KMS-11 (cell line): ENCODE measurements around the gene SYNJ1.

Experiments used
- H2AFZ ChIP-seq: fragments of 200-600 bp; sonication (generic); 2 replicates; pipeline ENCODE4 v1.6.1; 2016; ENCODE audit warnings: antibody characterized with exemption, mixed run types, low read depth
- H3K27ac ChIP-seq: fragments of 200-600 bp; sonication (generic); 2 replicates; pipeline ENCODE4 v1.6.1; 2016; ENCODE audit warnings: mild to moderate bottlenecking, mixed run types
- H3K27me3 ChIP-seq: fragments of 200-600 bp; sonication (generic); 2 replicates; pipeline ENCODE4 v1.6.1; 2017; ENCODE audit warnings: mild to moderate bottlenecking, low read depth, mixed run types, moderate library complexity; ENCODE audit not compliant: insufficient read depth
- H3K36me3 ChIP-seq: fragments of 200-600 bp; sonication (generic); 2 replicates; pipeline ENCODE4 v1.6.1; 2017; ENCODE audit warnings: mild to moderate bottlenecking, mixed run types; ENCODE audit not compliant: insufficient read depth
- H3K4me1 ChIP-seq: fragments of 200-600 bp; sonication (generic); 2 replicates; pipeline ENCODE4 v1.6.1; 2016; ENCODE audit warnings: mild to moderate bottlenecking, low read depth, mixed run types; ENCODE audit not compliant: poor library complexity, severe bottlenecking
- H3K4me2 ChIP-seq: fragments of 200-600 bp; sonication (generic); 2 replicates; pipeline ENCODE4 v1.7.0; 2016; ENCODE audit warnings: mild to moderate bottlenecking, mixed run types
- H3K4me3 ChIP-seq: fragments of 200-600 bp; sonication (generic); IDR thresholded peaks from 2 replicates; pipeline ENCODE4 v1.6.1; 2017; ENCODE audit warnings: low read depth, low read length, mixed read lengths; ENCODE audit not compliant: insufficient read depth
- H3K79me2 ChIP-seq: fragments of 200-600 bp; sonication (generic); 2 replicates; pipeline ENCODE4 v1.6.1; 2016; ENCODE audit warnings: low read depth, mixed run types; ENCODE audit not compliant: insufficient read depth
- H3K9ac ChIP-seq: fragments of 200-600 bp; sonication (generic); 2 replicates; pipeline ENCODE4 v1.6.1; 2016; ENCODE audit warnings: mild to moderate bottlenecking, mixed run types
- H4K20me1 ChIP-seq: fragments of 200-600 bp; sonication (generic); 2 replicates; pipeline ENCODE4 v1.6.1; 2016; ENCODE audit warnings: mild to moderate bottlenecking, mixed run types; ENCODE audit not compliant: insufficient read depth
- TF ChIP-seq, protein P1 (sequence below): fragments of 200-600 bp; sonication (generic); conservative IDR thresholded peaks from 2 replicates; pipeline ENCODE4 v1.6.1; 2017; ENCODE audit warnings: low read depth, mild to moderate bottlenecking, antibody characterized with exemption, low read length, moderate library complexity, mixed read lengths

Gene SYNJ1

DNA sequence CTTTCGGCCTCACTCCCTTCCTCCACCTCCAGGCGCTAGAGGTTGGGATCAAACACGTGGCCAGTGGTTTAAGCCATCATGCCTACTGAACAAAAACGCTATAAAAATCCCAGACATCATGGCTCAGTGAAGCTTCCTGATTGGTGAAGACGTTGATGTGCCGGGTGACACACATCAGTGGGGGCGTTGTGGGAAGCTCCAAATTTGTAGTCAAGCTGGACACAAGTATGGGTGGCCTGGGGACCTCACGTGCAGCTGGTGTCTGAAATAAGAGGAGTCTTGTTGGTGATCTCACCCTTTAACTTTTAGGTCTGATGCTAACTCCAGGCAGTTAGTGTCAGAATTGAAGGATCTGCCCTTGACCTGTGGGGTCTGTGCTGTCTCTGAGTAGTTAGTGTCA is 122.3 kb downstream of the SYNJ1 start:
- Histone ChIP-seq H3K79me2 (peaks cover 12% of the 10 kb centered on the region), H3K4me1 (peaks cover 3% of the 10 kb centered on the region), H3K4me2 (no peak overlapping the region), H3K9ac (no peak overlapping the region), H3K27me3 (no peaks in the 10 kb centered on the region), H3K4me3 (no peak overlapping the region), H3K27ac (no peak overlapping the region), H3K36me3 (no peaks in the 10 kb centered on the region; the same call in 1 of the 2 replicates), H2AFZ (no peak overlapping the region), H4K20me1 (0 out of 2 replicates have a peak, but pooled peaks cover 3% of the 10 kb centered on the region)
- TF ChIP-seq, protein P1, sequence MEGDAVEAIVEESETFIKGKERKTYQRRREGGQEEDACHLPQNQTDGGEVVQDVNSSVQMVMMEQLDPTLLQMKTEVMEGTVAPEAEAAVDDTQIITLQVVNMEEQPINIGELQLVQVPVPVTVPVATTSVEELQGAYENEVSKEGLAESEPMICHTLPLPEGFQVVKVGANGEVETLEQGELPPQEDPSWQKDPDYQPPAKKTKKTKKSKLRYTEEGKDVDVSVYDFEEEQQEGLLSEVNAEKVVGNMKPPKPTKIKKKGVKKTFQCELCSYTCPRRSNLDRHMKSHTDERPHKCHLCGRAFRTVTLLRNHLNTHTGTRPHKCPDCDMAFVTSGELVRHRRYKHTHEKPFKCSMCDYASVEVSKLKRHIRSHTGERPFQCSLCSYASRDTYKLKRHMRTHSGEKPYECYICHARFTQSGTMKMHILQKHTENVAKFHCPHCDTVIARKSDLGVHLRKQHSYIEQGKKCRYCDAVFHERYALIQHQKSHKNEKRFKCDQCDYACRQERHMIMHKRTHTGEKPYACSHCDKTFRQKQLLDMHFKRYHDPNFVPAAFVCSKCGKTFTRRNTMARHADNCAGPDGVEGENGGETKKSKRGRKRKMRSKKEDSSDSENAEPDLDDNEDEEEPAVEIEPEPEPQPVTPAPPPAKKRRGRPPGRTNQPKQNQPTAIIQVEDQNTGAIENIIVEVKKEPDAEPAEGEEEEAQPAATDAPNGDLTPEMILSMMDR: no peak

DNA sequence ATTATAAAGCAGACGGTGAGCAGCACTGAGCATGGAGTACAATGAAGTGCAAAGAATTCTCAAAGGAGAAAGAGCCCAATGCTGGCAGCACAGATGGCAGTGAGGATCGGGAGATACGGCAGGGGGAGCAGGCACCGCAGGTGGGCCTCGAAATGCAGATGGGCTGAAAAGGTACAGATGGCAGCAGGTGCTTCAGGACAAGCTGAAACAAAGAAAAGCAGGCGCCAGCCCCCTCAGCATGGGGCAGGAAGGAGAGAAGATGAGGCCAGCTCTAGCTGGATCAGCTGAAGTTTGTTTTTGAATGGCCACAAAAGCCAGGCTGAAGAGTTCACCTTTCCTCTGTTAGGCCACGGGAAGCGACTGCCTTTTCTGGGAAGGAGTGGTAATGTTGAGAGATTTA is 123.3 kb downstream of the SYNJ1 start:
- TF ChIP-seq, protein P1: no peak
- H3K27me3 ChIP-seq: no peaks in the 10 kb centered on the region
- H3K9ac ChIP-seq: no peak overlapping the region
- peaks cover 2% of the 10 kb centered on the region; the same call in 1 of the 2 replicates for H3K79me2 ChIP-seq
- no peak overlapping the region for H3K27ac ChIP-seq
- H3K4me3 ChIP-seq: no peak overlapping the region
- H3K4me1 ChIP-seq: no peaks in the 10 kb centered on the region
- H2AFZ ChIP-seq: no peak overlapping the region
- H3K36me3 ChIP-seq: no peaks in the 10 kb centered on the region; the same call in 1 of the 2 replicates
- no peak overlapping the region for H3K4me2 ChIP-seq
- no peaks in the 10 kb centered on the region for H4K20me1 ChIP-seq

DNA sequence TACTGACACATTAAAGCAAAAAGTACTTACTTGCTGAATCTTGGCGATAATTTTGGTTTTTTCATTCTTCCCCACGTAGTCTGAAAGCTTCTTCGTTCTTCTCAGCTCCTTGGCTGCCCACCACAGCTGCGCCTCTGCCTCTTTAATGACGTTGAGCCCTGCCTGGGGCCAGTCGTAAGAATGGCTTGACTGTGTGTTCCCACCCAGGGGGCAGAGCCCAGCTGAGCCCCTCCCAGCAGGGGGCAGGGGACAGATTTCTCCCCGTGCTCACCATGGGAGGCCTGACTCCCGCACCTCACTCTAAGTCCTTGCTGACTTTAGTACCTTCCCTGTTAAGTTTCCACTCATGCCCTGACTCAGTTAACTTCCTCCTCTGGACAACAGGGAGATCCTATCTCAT is 124.7 kb downstream of the SYNJ1 start:
- no peaks in the 10 kb centered on the region for H3K4me1 ChIP-seq
- no peak overlapping the region for H3K9ac ChIP-seq
- TF ChIP-seq, protein P1: no peak

DNA sequence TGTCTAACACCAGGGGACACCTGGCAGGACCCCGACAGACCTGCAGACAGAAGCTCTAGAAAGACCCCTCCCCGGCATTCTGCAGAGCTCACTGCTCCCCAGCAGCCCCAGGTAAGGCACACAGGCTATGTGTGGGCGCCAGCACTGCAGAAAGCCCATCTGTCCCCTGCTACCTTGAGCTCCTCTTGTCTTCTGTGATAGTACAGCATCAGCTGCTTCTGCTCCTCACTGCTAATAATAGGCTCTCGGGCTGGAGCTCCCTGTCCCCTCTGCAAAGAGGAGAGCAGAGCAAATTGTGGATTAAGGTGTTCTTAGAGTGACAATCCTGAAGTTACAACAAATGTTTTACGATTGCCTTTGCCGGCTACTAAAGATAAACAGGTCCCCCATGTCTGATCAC is 125.7 kb downstream of the SYNJ1 start:
- no peaks in the 10 kb centered on the region; the same call in 1 of the 2 replicates for H3K36me3 ChIP-seq
- no peak overlapping the region for H3K9ac ChIP-seq
- TF ChIP-seq, protein P1: no peak
- no peak overlapping the region for H3K4me2 ChIP-seq
- H4K20me1 ChIP-seq: no peaks in the 10 kb centered on the region
- no peaks in the 10 kb centered on the region for H3K4me1 ChIP-seq
- H2AFZ ChIP-seq: no peak overlapping the region
- H3K4me3 ChIP-seq: no peak overlapping the region
- no peak overlapping the region for H3K27ac ChIP-seq
- H3K27me3 ChIP-seq: no peaks in the 10 kb centered on the region
- H3K79me2 ChIP-seq: no peaks in the 10 kb centered on the region

More for the DNA sequence above, 124.7 kb downstream of the SYNJ1 start:
- no peaks in the 10 kb centered on the region; the same call in 1 of the 2 replicates for H3K36me3 ChIP-seq
- H2AFZ ChIP-seq: no peak overlapping the region
- H3K79me2 ChIP-seq: no peaks in the 10 kb centered on the region
- no peak overlapping the region for H3K4me3 ChIP-seq
- no peaks in the 10 kb centered on the region for H3K27me3 ChIP-seq
- no peaks in the 10 kb centered on the region for H4K20me1 ChIP-seq
- H3K4me2 ChIP-seq: no peak overlapping the region
- no peak overlapping the region for H3K27ac ChIP-seq
